Measurements from ENCODE around the gene CXXC5. TPM values are rescaled to one million over a fixed set of nuclear protein-coding genes. Genes with fewer than 3 reads are reported as not detected.
"Not testable (repeated sequence)": the region's sequence is repeated elsewhere in the genome, so short reads cannot be mapped to it uniquely, and the experiment has no call there.

The CXXC5 gene
- polyA plus RNA-seq, 3 donors: 209 to 219 (median 210) TPM

DNA sequence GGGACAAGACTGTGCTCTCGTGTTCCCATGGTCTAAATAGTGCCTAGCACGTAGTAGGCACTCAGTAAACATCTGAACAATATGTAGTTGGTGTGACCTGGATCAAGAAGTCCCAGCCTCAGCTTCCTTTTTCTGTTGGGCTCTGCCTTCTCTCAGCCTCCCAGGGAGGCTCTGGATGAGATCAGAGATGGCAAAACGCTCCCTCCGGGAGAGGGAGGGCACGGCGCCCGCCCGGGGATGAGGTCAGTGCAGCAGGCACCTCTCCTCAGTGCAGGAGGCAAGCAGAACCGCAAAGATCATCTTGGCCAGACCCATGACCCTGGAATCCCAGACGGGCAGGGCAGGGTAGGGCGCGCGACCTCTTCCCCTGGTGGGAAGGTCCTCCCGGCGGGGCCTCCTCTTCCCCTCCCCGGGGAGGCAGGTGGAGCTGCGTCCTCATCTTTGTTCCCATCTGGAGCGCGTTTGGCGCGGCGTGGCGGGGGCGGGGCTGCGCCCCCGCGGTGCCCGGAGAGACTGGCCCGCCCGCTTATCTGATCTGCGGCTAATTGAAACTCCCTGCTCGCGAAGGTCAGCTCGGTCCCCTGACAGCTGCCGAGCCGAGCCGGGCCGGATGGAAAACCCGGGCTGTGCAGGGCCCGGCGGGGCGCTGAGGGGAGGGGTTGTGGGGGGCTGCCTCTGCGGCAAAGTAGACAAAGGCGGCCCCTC, 60.9 kb downstream of the CXXC5 start:
- DNase-seq (ENCODE audit: low read depth in 3 of 3, low spot score in 2 of 3): peak in 1 of 3 donors; percentile 66

- peak in 1 of 3 donors; percentile 57 for DNase-seq (ENCODE audit: low read depth in 3 of 3, low spot score in 2 of 3)
These were observed 61.6 kb downstream of the CXXC5 start for GRCh38 chr5:139709582-139710318.

DNA sequence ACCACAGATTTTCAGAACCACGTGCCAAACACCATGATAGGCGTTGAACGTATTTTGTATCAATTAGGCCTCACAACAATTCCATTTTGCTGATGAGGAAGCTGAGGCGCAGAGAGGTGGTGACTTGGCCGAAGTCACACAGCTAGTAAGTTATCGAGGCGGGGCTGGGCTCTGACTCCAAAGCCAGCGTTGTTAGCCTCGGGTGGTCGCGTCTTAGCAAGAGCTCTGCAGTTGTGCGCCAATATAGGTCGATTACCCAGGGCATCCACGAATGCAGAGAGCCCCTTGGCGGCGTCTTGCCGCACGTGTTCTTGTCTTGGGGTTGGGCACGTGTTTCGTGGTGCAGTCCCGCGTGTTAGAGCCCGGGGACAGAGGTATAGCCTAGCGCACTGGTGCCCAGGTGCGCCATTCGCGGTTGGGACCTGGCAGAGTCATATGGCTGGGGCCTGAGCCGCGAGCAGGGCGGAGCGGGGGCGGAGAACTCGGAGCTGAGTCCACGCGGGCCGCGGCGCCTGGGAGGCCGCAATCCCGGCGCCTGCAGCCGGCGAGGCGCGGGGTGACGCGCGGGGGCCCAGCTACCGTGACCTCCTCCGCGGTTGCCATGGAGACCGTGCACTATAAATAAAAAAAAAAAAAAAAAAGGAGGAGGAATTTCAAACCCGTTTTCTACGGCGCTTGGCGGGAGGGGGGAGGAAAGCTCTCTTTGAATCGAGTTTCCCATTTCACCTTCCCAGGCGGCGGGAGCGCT, 62.3 kb downstream of the CXXC5 start:
- peak in 2 of 3 donors; percentile 84 for DNase-seq (ENCODE audit: low read depth in 3 of 3, low spot score in 2 of 3)

GRCh38 chr5:139711067-139711905, 63.1 kb downstream of the CXXC5 start:
- peak in 1 of 3 donors; percentile 33 for DNase-seq (ENCODE audit: low read depth in 3 of 3, low spot score in 2 of 3)

GRCh38 chr5:139711906-139712224, 63.7 kb downstream of the CXXC5 start:
- DNase-seq (ENCODE audit: low read depth in 3 of 3, low spot score in 2 of 3): no peak

- no peak for DNase-seq (ENCODE audit: low read depth in 3 of 3, low spot score in 2 of 3)
These were observed 64.3 kb downstream of the CXXC5 start for GRCh38 chr5:139712412-139712811.

DNA sequence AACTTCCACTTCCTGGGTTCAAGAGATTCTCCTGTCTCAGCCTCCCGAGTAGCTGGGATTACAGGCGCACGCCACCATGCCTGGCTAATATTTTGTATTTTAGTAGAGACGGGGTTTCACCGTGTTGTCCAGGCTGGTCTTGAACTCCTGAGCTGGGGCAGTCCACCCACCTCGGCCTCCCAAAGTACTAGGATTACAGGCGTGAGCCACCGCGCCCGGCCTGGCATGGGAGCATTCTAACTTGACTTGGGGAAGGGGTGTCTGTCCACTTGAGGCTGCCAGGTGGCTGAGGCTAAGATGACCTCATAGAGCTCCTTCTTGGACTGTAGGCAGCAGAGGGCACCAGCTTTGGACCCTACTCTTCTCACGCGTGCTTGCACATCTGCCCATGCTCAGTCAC, 65.7 kb downstream of the CXXC5 start:
- not testable (repeated sequence) for DNase-seq (ENCODE audit: low read depth in 3 of 3, low spot score in 2 of 3)

DNA sequence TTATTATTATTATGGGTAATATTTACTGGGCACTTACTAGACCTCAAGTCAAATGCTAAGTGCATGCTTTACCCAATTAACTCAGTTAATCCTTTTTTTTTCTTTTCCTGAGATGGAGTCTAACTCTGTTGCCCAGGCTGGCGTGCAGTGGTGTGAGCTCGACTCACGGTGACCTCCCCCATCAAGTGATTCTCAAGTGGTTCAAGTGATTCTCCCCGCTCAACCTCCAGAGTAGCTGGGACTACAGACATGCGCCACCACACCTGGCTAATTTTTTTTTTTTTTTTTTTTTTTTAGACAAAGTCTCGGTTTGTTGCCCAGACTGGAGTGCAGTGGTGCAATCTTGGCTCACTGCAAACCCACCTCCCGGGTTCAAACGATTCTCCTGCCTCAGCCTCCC, 69.1 kb downstream of the CXXC5 start:
- DNase-seq (ENCODE audit: low read depth in 3 of 3, low spot score in 2 of 3): no peak

DNA sequence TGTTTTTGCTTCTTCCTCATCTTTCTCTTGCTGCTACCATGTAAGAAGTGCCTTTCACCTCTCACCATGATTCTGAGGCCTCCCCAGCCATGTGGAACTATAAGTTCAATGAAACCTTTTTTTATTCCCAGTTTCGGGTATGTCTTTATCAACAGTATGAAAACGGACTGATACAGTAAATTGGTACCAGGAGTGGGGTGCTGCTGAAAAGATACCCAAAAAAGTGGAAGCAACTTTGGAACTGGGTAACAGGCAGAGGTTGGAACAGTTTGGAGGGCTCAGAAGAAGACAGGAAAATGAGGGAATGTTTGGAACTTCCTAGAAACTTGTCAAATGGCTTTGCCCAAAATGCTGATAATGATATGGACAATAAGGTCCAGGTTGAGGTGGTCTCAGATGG, 70.3 kb downstream of the CXXC5 start:
- not testable (repeated sequence) for DNase-seq (ENCODE audit: low read depth in 3 of 3, low spot score in 2 of 3)

DNA sequence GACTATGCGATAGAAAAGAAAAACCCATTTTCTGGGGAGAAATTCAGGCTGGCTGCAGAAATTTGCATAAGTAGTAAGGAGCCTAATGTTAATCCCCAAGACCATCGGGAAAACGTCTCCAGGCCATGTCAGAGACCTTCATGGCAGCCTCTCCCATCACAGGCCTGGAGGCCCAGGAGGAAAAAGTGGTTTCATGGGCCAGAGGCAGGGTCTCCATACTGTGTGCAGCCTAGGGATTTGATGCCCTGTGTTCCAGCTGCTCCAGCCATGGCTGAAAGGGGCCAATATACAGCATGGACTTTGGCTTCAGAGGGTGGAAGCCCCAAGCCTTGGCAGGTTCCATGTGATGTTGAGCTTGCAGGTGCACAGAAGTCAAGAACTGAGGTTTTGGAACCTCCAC, 71.8 kb downstream of the CXXC5 start:
- DNase-seq (ENCODE audit: low read depth in 3 of 3, low spot score in 2 of 3): not testable (repeated sequence)

DNA sequence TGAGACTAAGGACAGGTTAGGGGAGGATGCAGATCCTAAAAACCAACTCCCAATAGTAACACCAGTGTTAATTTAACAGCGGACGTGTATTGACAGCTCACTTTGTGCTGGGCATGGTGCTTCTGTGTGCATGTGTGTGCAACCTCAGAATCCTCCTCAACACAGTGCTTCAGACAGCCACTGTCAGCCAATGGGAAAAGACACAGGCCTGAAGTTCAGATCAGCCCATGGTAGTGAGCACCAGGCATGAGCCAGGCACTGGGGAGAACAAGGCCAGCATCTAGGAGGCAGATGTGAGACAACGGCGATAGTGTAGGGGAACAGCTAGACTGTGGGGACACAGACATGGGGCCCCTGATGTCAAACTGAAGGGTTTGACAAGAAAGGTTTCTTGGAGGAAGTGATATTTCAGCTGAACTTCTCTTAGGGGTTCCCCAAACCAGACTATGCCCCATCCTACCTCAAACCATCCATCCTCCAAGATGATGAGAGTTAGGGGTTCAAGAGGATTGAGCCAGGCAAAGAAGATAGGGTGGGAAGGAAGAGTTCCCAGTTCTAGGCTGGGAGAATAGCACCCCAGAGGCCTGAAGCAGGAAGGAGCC, 75.9 kb downstream of the CXXC5 start:
- DNase-seq (ENCODE audit: low read depth in 3 of 3, low spot score in 2 of 3): no peak

GRCh38 chr5:139725073-139725830, 77.1 kb downstream of the CXXC5 start:
- DNase-seq (ENCODE audit: low read depth in 3 of 3, low spot score in 2 of 3): peak in 1 of 3 donors; percentile 46

DNA sequence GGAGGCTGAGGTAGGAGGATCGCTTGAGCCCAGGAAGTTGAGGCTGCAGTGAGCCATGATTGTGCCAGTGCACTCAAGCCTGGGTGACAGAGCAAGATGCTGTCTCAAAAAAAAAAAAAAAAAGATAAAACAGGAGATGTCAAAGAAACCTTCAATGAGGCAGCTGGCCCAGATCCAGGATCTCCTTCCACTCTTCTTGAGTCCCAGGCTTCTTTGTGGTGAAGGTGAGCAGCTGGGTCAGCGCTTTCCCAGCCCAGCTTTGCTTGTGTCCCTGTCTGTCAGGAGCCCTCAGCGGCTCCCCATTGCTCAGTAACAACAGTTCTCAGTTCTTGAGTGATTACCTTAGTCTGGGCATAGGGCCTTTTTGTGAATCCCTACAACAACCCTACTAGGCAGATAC, 78.1 kb downstream of the CXXC5 start:
- DNase-seq (ENCODE audit: low read depth in 3 of 3, low spot score in 2 of 3): no peak

DNA sequence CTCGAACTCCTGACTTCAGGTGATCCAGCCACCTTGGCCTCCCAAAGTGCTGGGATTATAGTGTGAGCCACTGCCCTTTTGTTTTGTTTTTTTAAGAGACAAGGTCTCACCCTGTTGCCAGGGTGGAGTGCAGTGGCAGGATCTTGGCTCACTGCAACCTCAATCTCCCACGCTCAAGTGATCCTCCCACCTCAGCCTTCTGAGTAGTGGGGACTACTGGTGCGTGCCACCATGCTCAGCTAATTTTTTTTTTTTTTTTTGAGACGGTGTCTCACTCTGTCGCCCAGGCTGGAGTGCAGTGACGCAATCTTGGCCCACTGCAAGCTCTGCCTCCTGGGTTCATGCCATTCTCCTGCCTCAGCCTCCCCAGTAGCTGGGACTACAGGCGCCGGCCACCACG, 79.5 kb downstream of the CXXC5 start:
- not testable (repeated sequence) for DNase-seq (ENCODE audit: low read depth in 3 of 3, low spot score in 2 of 3)

GRCh38 chr5:139731281-139731680, 83.1 kb downstream of the CXXC5 start:
- DNase-seq (ENCODE audit: low read depth in 3 of 3, low spot score in 2 of 3): no peak

- no peak for DNase-seq (ENCODE audit: low read depth in 3 of 3, low spot score in 2 of 3)
These were observed 83.9 kb downstream of the CXXC5 start for GRCh38 chr5:139732019-139732418.

- DNase-seq (ENCODE audit: low read depth in 3 of 3, low spot score in 2 of 3): no peak
These were observed 85.0 kb downstream of the CXXC5 start for GRCh38 chr5:139733010-139733688.

Measured in right renal cortex interstitium (tissue), 3 donors.